K562 (cell line): ENCODE results near the gene SPI1. TPM values are rescaled to one million over a fixed set of nuclear protein-coding genes. Genes with fewer than 3 reads are reported as not detected.

Experiments
- ATAC-seq: fragments of 200-7000 bp; cut with Tn5 transposase; 3 replicates; pipeline ENCODE4 v1.9.1; 2020; ENCODE audit warnings: moderate library complexity
- BruUV-seq: library from RNA; stranded (reverse); fragments of 400-500 nt; replicated peaks from 2 replicates; lab custom pipeline; 2021; lab: Mats Ljungman, UMichigan
- CTCF ChIA-PET: fragments of 300-600 bp; formaldehyde crosslinking; extraction: SDS; loops from one replicate; lab custom pipeline; 2021; ENCODE audit warnings: low intra/inter-chr PET ratio; lab: Yijun Ruan, JAX
- POLR2A ChIA-PET: fragments of 300-600, 350-650 bp; sonication (Branson Sonifier 250); formaldehyde crosslinking; extraction: SDS; loops from one replicate; lab custom pipeline; 2021; ENCODE audit warnings: antibody characterized with exemption, inconsistent platforms; lab: Yijun Ruan, JAX
- DNase-seq, 4 experiments: peaks; one replicate each; pipeline versions ENCODE4 v3.0.0 to v3.0.0-alpha.2; 2011 to 2018; ENCODE audit warnings: low spot score in 3 of 4, mixed read lengths in 3 of 4; ENCODE audit errors: extremely low read depth in 1 of 4
- FAIRE-seq: peaks from 2 replicates; lab custom pipeline; 2011; peaks lifted over from hg19 to GRCh38; lab: Jason Lieb, UNC
- H2AFZ ChIP-seq: 2 replicates; pipeline ENCODE4 v1.6.0; 2011; ENCODE audit warnings: low read depth, low read length, control low read depth, inconsistent platforms
- H3K27ac ChIP-seq: fragments of 200-600 bp; 3 replicates; pipeline ENCODE4 v1.8.0; 2011; ENCODE audit warnings: low read depth, mild to moderate bottlenecking, control low read depth, inconsistent platforms, low read length, moderate library complexity, mixed read lengths; ENCODE audit errors: extremely low read depth
- H3K27me3 ChIP-seq, 2 experiments: fragments of 300-600 bp in 1 of 2; 2 replicates in 1 of 2; 3 replicates in 1 of 2; pipeline versions ENCODE4 v1.6.0 to v1.8.0; 2011; ENCODE audit warnings: inconsistent platforms in 2 of 2, low read length in 2 of 2, mild to moderate bottlenecking in 1 of 2, mixed read lengths in 1 of 2, moderate library complexity in 1 of 2; ENCODE audit not compliant: control insufficient read depth in 2 of 2, insufficient read depth in 2 of 2
- H3K36me3 ChIP-seq: fragments of 300-600 bp; 3 replicates; pipeline ENCODE4 v1.8.0; 2011; ENCODE audit warnings: mild to moderate bottlenecking, low read length, inconsistent platforms; ENCODE audit not compliant: control insufficient read depth, insufficient read depth
- H3K4me1 ChIP-seq, 2 experiments: fragments of 200-600 bp in 1 of 2; replicated peaks in 1 of 2; 2 replicates in 1 of 2; 3 replicates in 1 of 2; pipeline versions ENCODE4 v1.5.1 to v1.8.0; 2011; ENCODE audit warnings: inconsistent platforms in 2 of 2, low read length in 2 of 2, mild to moderate bottlenecking in 1 of 2, mixed read lengths in 1 of 2, moderate library complexity in 1 of 2; ENCODE audit not compliant: control insufficient read depth in 2 of 2, insufficient read depth in 2 of 2
- H3K4me2 ChIP-seq: 2 replicates; pipeline ENCODE4 v1.6.1; 2011; ENCODE audit warnings: low read length, control low read depth, inconsistent platforms, mixed read lengths; ENCODE audit not compliant: insufficient read depth
- H3K4me3 ChIP-seq: fragments of 200-600 bp; sonication (generic), shearing (Covaris generic); 2 replicates; pipeline ENCODE4 v1.5.1; 2016; ENCODE audit warnings: control low read depth, inconsistent platforms
- H3K79me2 ChIP-seq: fragments of 200-600 bp; 3 replicates; pipeline ENCODE4 v1.8.0; 2011; ENCODE audit warnings: low read length, inconsistent platforms; ENCODE audit not compliant: control insufficient read depth, insufficient read depth
- H3K9ac ChIP-seq, 2 experiments: 2 replicates each; pipeline versions ENCODE4 v1.6.0 to v1.6.1; 2011; ENCODE audit warnings: low read depth in 2 of 2, low read length in 2 of 2, control low read depth in 1 of 2, inconsistent platforms in 1 of 2, mild to moderate bottlenecking in 1 of 2, mixed read lengths in 1 of 2; ENCODE audit not compliant: insufficient read depth in 1 of 2
- H3K9me1 ChIP-seq: one replicate; pipeline ENCODE4 v1.6.0; 2011; ENCODE audit warnings: inconsistent platforms, mild to moderate bottlenecking, low read length, moderate library complexity; ENCODE audit not compliant: control insufficient read depth, insufficient read depth
- H3K9me3 ChIP-seq: replicated peaks from 2 replicates; pipeline ENCODE4 v1.5.1; 2011; ENCODE audit warnings: low read depth, low read length, inconsistent platforms; ENCODE audit not compliant: control insufficient read depth, insufficient read depth
- H4K20me1 ChIP-seq: replicated peaks from 2 replicates; pipeline ENCODE4 v1.6.1; 2011; ENCODE audit warnings: low read length, inconsistent platforms, mixed read lengths; ENCODE audit not compliant: control insufficient read depth, insufficient read depth
- ARID1B ChIP-seq: fragments of 450-650 bp; IDR thresholded peaks from 2 replicates; pipeline ENCODE4 v1.6.1; 2016; ENCODE audit warnings: antibody characterized with exemption, mild to moderate bottlenecking, inconsistent platforms
- BCOR ChIP-seq: fragments of 450-650 bp; IDR thresholded peaks from 2 replicates; pipeline ENCODE4 v1.6.1; 2016
- MTA3 ChIP-seq: fragments of 450-650 bp; formaldehyde crosslinking; IDR thresholded peaks from 2 replicates; pipeline ENCODE4 v1.6.1; 2017; ENCODE audit warnings: mild to moderate bottlenecking, borderline replicate concordance
- NBN ChIP-seq: fragments of 450-650 bp; IDR thresholded peaks from 2 replicates; pipeline ENCODE4 v1.6.1; 2016; ENCODE audit warnings: low read depth, mild to moderate bottlenecking
- NR2F6 ChIP-seq: fragments of 450-650 bp; formaldehyde crosslinking; IDR thresholded peaks from 2 replicates; pipeline ENCODE4 v1.4.0; 2020; ENCODE audit warnings: mild to moderate bottlenecking
- POLR2AphosphoS5 ChIP-seq: IDR thresholded peaks from 2 replicates; pipeline ENCODE4 v1.6.1; 2011; ENCODE audit warnings: mild to moderate bottlenecking, low read depth, low read length, moderate library complexity; ENCODE audit not compliant: control insufficient read depth, insufficient read depth
- RNF2 ChIP-seq: sonication (generic); IDR thresholded peaks from 2 replicates; pipeline ENCODE4 v1.6.1; 2016
- SNIP1 ChIP-seq: fragments of 450-650 bp; IDR thresholded peaks from 2 replicates; pipeline ENCODE4 v1.7.1; 2017; ENCODE audit warnings: low read depth, mild to moderate bottlenecking
- WGBS: fragments of 100-300 bp; shearing (Covaris generic); methylation state at CpG from one replicate; pipeline ENCODE4 v1.1.6; 2016; ENCODE audit warnings: low coverage, mixed read lengths; ENCODE audit not compliant: insufficient coverage; ENCODE audit errors: missing lambda C conversion rate; 5-methylcytosine and 5-hydroxymethylcytosine counted together
- in situ Hi-C: fragments of 300-500 bp; cut with MboI; formaldehyde crosslinking; loops from 4 replicates; pipeline ENCODE4 v1.15.0; 2018; ENCODE audit warnings: inconsistent platforms, mixed read lengths
- intact Hi-C: fragments of 100-400 bp; cut with micrococcal nuclease; formaldehyde crosslinking; loops from 2 replicates; pipeline ENCODE4 v1.14.2; 2022
- polyA plus RNA-seq, 8 experiments: library from polyadenylated mRNA; depleted of rRNA in 4 of 8; stranded (reverse) in 5 of 8; unstranded in 3 of 8; fragments of >200 nt; fragmentation: Nextera tagmentation in 2 of 8; fragmentation: Illumina TruSeq in 1 of 8; extraction: Ambion mirVana in 2 of 8; extraction: Trizol in 1 of 8; gene quantifications; 2 replicates each; pipeline versions ENCODE4 v1.2.1 to v1.2.3, GENCODE V29; 2011 to 2014; ENCODE audit warnings: inconsistent platforms in 1 of 8, missing spikeins in 1 of 8
- total RNA-seq, 7 experiments: library from RNA; depleted of rRNA in 6 of 7; stranded (reverse); fragments of >200 nt in 6 of 7; fragmentation: Illumina TruSeq in 2 of 7; extraction: Trizol in 2 of 7; gene quantifications; 2 replicates each; pipeline versions ENCODE4 v1.2.1 to v1.2.3, GENCODE V29; 2011 to 2021; ENCODE audit warnings: low replicate concordance in 1 of 7
- TF ChIP-seq, protein P1 (sequence below), 2 experiments: fragments of 450-650 bp in 1 of 2; IDR thresholded peaks; 2 replicates each; pipeline ENCODE4 v1.6.1; 2011 to 2017; ENCODE audit warnings: low read depth in 2 of 2, antibody characterized with exemption in 1 of 2, borderline replicate concordance in 1 of 2, low read length in 1 of 2, mild to moderate bottlenecking in 1 of 2, mixed read lengths in 1 of 2; ENCODE audit not compliant: control insufficient read depth in 1 of 2
- TF ChIP-seq, protein P2 (sequence below), 2 experiments: IDR thresholded peaks in 1 of 2; conservative IDR thresholded peaks in 1 of 2; 2 replicates each; pipeline ENCODE4 v1.6.1; 2016; ENCODE audit warnings: low read depth in 2 of 2, mild to moderate bottlenecking in 1 of 2, missing compliant biosample characterization in 1 of 2, missing genetic modification characterization in 1 of 2, moderate library complexity in 1 of 2
- TF ChIP-seq, protein P3 (sequence below), 2 experiments: fragments of 450-650 bp in 1 of 2; sonication (generic) in 1 of 2; formaldehyde crosslinking; conservative IDR thresholded peaks; 2 replicates each; pipeline versions ENCODE4 v1.4.0 to v1.8.1; 2020 to 2022; ENCODE audit warnings: mild to moderate bottlenecking in 1 of 2, missing genetic modification reagents in 1 of 2

SPI1 gene
- total and polyA plus RNA-seq, 9 of the 15 experiments (the other 6 are each of a cell fraction or from before 2014, with no cell fraction given): 0.10 to 33.7 (median 10.3) TPM

DNA sequence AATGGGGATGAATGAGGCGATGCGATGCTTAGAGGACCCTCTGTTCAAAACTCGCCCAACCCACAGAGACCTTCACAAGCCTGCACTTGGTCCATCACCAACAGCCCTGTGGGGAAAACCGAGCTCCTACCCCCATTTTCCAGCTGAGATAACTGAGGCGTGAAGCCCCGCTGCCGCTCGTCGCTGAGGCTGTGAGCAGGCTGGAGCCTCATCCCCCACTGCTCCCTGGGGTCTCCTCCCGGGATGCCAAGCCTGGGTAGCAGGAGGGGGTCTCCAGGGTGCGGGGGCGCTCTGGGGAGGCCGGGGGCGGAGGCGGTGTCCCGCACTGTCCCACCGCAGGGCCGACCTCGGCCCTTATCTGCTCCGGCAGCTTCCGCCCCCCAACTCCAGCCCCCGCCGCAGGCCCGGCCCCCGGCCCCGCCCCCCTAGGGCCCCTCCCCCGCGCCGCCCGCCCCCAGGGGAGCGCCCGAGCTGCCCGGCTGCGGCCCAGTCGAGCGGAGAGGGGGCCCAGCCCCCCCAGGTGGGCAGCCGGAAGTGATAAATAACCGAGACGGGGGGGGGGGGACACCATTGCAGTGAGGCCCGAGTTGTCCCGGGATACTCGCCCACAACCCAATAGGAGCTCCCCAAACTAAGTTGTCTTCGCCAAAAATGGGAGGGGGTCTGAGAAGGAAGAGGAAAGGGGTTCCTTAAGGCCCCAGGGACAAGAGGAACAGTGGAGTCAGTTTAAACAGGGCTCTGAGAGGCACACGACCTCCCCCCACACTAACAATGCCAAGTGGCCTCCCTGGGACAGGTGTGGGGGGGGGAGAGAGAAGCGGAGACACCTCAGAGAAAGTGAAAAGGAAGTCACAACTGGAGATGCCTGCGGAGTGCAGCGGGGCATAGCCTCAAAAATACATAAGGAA lies 21.8 kb upstream of the SPI1 start:
- no peaks in the 10 kb centered on the region for H3K27me3 ChIP-seq
- peaks cover 29 to 44% of the 10 kb centered on the region in 2 experiments for H3K4me1 ChIP-seq
- BruUV-seq: no TSS peak
- H3K9ac ChIP-seq: peak overlapping the region; percentile 65 to 87
- no peaks in the 10 kb centered on the region for H4K20me1 ChIP-seq
- DNase-seq (peak; percentile 65 to 96 (median 92)), ATAC-seq (peak; percentile 86), FAIRE-seq (no peak)
- CTCF ChIA-PET: no interaction called here
- no peaks in the 10 kb centered on the region for H3K79me2 ChIP-seq
- H3K27ac ChIP-seq: peak overlapping the region; percentile 81
- no peaks in the 10 kb centered on the region for H3K9me3 ChIP-seq
- no peaks in the 10 kb centered on the region for H3K9me1 ChIP-seq
- peak overlapping the region; percentile 87 for H3K4me2 ChIP-seq
- in situ Hi-C loops: no loop called here
- H3K36me3 ChIP-seq: no peaks in the 10 kb centered on the region
- H2AFZ ChIP-seq: peak overlapping the region; percentile 81
- intact Hi-C loops: loop anchor here (10.0 kb wide), 1 partner anchor 45 kb away; the partner anchor contains the start of gene MYBPC3
- POLR2A ChIA-PET: interaction anchor here (0.6 to 1.5 kb wide), 5 partner anchors 22 to 153 kb away, joined by 3 read pairs; partner anchors contain the start of gene SPI1
- 2% methylated on average over 26 of the region's 47 CpGs for WGBS
- H3K4me3 ChIP-seq: peak overlapping the region; percentile 43
- TF ChIP-seq, protein P1, sequence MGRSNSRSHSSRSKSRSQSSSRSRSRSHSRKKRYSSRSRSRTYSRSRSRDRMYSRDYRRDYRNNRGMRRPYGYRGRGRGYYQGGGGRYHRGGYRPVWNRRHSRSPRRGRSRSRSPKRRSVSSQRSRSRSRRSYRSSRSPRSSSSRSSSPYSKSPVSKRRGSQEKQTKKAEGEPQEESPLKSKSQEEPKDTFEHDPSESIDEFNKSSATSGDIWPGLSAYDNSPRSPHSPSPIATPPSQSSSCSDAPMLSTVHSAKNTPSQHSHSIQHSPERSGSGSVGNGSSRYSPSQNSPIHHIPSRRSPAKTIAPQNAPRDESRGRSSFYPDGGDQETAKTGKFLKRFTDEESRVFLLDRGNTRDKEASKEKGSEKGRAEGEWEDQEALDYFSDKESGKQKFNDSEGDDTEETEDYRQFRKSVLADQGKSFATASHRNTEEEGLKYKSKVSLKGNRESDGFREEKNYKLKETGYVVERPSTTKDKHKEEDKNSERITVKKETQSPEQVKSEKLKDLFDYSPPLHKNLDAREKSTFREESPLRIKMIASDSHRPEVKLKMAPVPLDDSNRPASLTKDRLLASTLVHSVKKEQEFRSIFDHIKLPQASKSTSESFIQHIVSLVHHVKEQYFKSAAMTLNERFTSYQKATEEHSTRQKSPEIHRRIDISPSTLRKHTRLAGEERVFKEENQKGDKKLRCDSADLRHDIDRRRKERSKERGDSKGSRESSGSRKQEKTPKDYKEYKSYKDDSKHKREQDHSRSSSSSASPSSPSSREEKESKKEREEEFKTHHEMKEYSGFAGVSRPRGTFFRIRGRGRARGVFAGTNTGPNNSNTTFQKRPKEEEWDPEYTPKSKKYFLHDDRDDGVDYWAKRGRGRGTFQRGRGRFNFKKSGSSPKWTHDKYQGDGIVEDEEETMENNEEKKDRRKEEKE (IDR thresholded peaks at IDR 0.05; ENCODE audit: borderline replicate concordance in 1 of 2, control insufficient read depth in 1 of 2, low read depth in 2 of 2, low read length in 1 of 2): no peak
- TF ChIP-seq RNF2 (0 out of 2 replicates have a peak, but pooled peaks have one; percentile 24), MTA3 (peak; percentile 21; the same call in 1 of the 2 replicates), ARID1B (peak; percentile 79), BCOR (peak; percentile 93), POLR2AphosphoS5 (peak; percentile 25; the same call in 1 of the 2 replicates), NBN (no peak), SNIP1 (no peak), NR2F6 (CRISPR knock-in tag) (no peak)
- TF ChIP-seq, protein P2, sequence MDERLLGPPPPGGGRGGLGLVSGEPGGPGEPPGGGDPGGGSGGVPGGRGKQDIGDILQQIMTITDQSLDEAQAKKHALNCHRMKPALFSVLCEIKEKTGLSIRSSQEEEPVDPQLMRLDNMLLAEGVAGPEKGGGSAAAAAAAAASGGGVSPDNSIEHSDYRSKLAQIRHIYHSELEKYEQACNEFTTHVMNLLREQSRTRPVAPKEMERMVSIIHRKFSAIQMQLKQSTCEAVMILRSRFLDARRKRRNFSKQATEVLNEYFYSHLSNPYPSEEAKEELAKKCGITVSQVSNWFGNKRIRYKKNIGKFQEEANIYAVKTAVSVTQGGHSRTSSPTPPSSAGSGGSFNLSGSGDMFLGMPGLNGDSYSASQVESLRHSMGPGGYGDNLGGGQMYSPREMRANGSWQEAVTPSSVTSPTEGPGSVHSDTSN (CRISPR knock-in tag; IDR thresholded peaks at IDR 0.05; ENCODE audit: low read depth): no peak
- TF ChIP-seq, protein P2 (tag; conservative IDR thresholded peaks at IDR 0.05; ENCODE audit: low read depth): no peak
- TF ChIP-seq, protein P3, sequence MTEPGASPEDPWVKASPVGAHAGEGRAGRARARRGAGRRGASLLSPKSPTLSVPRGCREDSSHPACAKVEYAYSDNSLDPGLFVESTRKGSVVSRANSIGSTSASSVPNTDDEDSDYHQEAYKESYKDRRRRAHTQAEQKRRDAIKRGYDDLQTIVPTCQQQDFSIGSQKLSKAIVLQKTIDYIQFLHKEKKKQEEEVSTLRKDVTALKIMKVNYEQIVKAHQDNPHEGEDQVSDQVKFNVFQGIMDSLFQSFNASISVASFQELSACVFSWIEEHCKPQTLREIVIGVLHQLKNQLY (CRISPR knock-in tag; conservative IDR thresholded peaks at IDR 0.05): no peak
